Caki2 (cell line): ENCODE results near the gene MICAL3. TPM values are rescaled to one million over a fixed set of nuclear protein-coding genes. Genes with fewer than 3 reads are reported as not detected.
"Not testable (repeated sequence)": the region's sequence is repeated elsewhere in the genome, so short reads cannot be mapped to it uniquely, and the experiment has no call there.

ENCODE experiments used
- DNase-seq: peaks from one replicate; pipeline ENCODE4 v3.0.0-alpha.2; 2015; ENCODE audit warnings: low read depth
- in situ Hi-C: cut with HindIII; loops from 2 replicates; pipeline ENCODE4 v1.10.0; 2016; ENCODE audit warnings: low sequenced_read_pairs, low pct_unique_long_range_greater_than_20kb, mixed read lengths
- total RNA-seq: library from RNA; depleted of rRNA; stranded (reverse); fragments of >200 nt; shearing (Covaris generic); gene quantifications from 2 replicates; pipeline ENCODE4 v1.2.3, GENCODE V29; 2014; ENCODE audit warnings: low replicate concordance

Gene MICAL3
- total RNA-seq, 1 experiment from 2014 or later: 14.5 TPM

GRCh38 chr22:18040898-18041297 is 16.5 kb upstream of the MICAL3 start:
- in situ Hi-C loops: not testable (repeated sequence)

GRCh38 chr22:18035751-18036150 is 11.4 kb upstream of the MICAL3 start:
- DNase-seq: peak; percentile 79
- in situ Hi-C loops: no loop called here

More at GRCh38 chr22:18040898-18041297, 16.5 kb upstream of the MICAL3 start:
- not testable (repeated sequence) for DNase-seq

GRCh38 chr22:18034076-18034475 is 9.7 kb upstream of the MICAL3 start:
- in situ Hi-C loops: no loop called here
- DNase-seq: no peak

GRCh38 chr22:18033204-18033998 is 9.0 kb upstream of the MICAL3 start:
- no peak for DNase-seq
- in situ Hi-C loops: no loop called here

GRCh38 chr22:18032455-18033101 is 8.2 kb upstream of the MICAL3 start:
- peak; percentile 65 for DNase-seq
- in situ Hi-C loops: no loop called here

- in situ Hi-C loops: no loop called here
- DNase-seq: peak; percentile 84
Observed at GRCh38 chr22:18031695-18032454, 7.5 kb upstream of the MICAL3 start.

GRCh38 chr22:18029686-18030267 is 5.4 kb upstream of the MICAL3 start:
- in situ Hi-C loops: no loop called here

GRCh38 chr22:18028817-18029527 is 4.6 kb upstream of the MICAL3 start:
- in situ Hi-C loops: no loop called here
- DNase-seq: no peak

More at GRCh38 chr22:18029686-18030267, 5.4 kb upstream of the MICAL3 start:
- no peak for DNase-seq

GRCh38 chr22:18025898-18026297 is 1.5 kb upstream of the MICAL3 start:
- DNase-seq, in situ Hi-C loops: not testable (repeated sequence)

GRCh38 chr22:18024956-18025720 is 777 bp upstream of the MICAL3 start:
- in situ Hi-C loops: no loop called here
- DNase-seq: no peak

- DNase-seq: peak; percentile 86
- in situ Hi-C loops: no loop called here
Observed at GRCh38 chr22:18023509-18024275, 669 bp downstream of the MICAL3 start.

- no peak for DNase-seq
- in situ Hi-C loops: no loop called here
Observed at GRCh38 chr22:18022876-18023275, 1.5 kb downstream of the MICAL3 start.

- in situ Hi-C loops: no loop called here
- DNase-seq: no peak
Observed at GRCh38 chr22:18021431-18021830, 2.9 kb downstream of the MICAL3 start.

- DNase-seq, in situ Hi-C loops: not testable (repeated sequence)
Observed at GRCh38 chr22:18020743-18021142, 3.6 kb downstream of the MICAL3 start.

- no peak for DNase-seq
- in situ Hi-C loops: no loop called here
Observed at GRCh38 chr22:18013947-18014346, 10.4 kb downstream of the MICAL3 start.

- in situ Hi-C loops: no loop called here
- no peak for DNase-seq
Observed at GRCh38 chr22:18013436-18013835, 10.9 kb downstream of the MICAL3 start.

GRCh38 chr22:18012531-18012930 is 11.8 kb downstream of the MICAL3 start:
- in situ Hi-C loops: no loop called here
- no peak for DNase-seq
